Sigmoid colon (tissue), 4 donors: ENCODE results near the gene PPP1R37.

Experiments used
- EP300 ChIP-seq, 4 donors: sonication (generic); formaldehyde crosslinking; IDR thresholded peaks; one replicate each; pipeline ENCODE4 v1.6.1; 2017; ENCODE audit warnings: antibody characterized with exemption in 4 of 4
- POLR2A ChIP-seq, 2 donors: fragments of 450-650 bp; IDR thresholded peaks; one replicate each; pipeline ENCODE4 v1.6.1; 2016; ENCODE audit warnings: antibody characterized with exemption in 2 of 2, mild to moderate bottlenecking in 2 of 2, moderate library complexity in 2 of 2
- TF ChIP-seq, protein P1 (sequence below), 4 experiments: fragments of 450-650 bp in 3 of 4; fragments of 200-600 bp in 1 of 4; IDR thresholded peaks; one replicate each; pipeline ENCODE4 v1.5.1; 2016 to 2019; ENCODE audit warnings: antibody characterized with exemption in 4 of 4, mild to moderate bottlenecking in 3 of 4, moderate library complexity in 2 of 4

DNA sequence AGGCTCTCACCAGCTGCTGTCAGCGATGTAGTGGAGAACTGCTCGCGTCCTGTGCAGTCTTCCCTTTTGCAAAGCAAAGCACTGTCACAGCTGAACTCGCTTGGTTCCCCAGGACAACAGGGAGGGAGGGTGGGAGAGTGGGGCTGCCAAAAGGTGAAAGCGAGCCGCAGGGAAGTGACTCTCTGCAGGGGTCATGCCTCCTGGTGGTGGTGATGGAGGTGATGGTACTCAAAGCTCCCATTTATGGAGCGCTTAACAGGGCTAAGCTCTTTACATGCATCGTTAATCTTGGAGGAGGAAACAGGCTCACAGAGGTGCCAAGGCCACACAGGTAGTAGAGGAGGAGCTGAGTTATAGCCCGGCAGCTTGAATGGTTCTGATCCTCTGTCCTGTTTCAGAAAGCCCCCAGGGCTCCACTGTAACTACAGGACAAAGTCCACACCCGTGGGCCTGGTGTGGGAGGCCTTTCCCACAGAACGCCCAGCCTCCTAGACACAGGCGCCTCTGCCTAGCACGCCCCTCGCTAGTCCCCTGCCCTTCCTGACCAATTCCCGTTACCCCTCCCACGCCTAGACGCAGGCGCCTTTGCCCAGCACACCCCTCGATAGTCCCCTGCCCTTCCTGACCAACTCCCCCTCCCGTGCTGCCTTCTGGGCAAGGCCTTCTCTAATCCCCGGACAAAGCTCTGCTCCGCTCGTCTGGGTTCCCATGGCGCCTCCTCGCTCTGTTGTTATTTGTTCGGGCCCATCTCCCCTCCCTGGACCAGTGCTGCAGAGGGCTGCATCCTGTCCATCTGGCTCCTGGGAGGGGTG lies 10.7 kb downstream of the PPP1R37 start:
- TF ChIP-seq, protein P1, sequence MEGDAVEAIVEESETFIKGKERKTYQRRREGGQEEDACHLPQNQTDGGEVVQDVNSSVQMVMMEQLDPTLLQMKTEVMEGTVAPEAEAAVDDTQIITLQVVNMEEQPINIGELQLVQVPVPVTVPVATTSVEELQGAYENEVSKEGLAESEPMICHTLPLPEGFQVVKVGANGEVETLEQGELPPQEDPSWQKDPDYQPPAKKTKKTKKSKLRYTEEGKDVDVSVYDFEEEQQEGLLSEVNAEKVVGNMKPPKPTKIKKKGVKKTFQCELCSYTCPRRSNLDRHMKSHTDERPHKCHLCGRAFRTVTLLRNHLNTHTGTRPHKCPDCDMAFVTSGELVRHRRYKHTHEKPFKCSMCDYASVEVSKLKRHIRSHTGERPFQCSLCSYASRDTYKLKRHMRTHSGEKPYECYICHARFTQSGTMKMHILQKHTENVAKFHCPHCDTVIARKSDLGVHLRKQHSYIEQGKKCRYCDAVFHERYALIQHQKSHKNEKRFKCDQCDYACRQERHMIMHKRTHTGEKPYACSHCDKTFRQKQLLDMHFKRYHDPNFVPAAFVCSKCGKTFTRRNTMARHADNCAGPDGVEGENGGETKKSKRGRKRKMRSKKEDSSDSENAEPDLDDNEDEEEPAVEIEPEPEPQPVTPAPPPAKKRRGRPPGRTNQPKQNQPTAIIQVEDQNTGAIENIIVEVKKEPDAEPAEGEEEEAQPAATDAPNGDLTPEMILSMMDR (IDR thresholded peaks at IDR 0.05), result no peak
- TF ChIP-seq EP300 (IDR thresholded peaks at IDR 0.05) (no peak), POLR2A (IDR thresholded peaks at IDR 0.05) (no peak)
